Parathyroid adenoma (tissue), 2 donors: Measurements from ENCODE around the gene ITPK1.

Source experiments
- H2AFZ ChIP-seq: fragments of 300-600 bp; sonication (generic); one replicate; pipeline ENCODE4 v1.7.0; 2017; ENCODE audit warnings: antibody characterized with exemption, mild to moderate bottlenecking
- H3K27ac ChIP-seq: fragments of 300-600 bp; sonication (generic); one replicate; pipeline ENCODE4 v1.7.0; 2017
- H3K27me3 ChIP-seq: fragments of 300-600 bp; sonication (generic); one replicate; pipeline ENCODE4 v1.7.0; 2017; ENCODE audit warnings: low read length; ENCODE audit not compliant: control insufficient read depth, insufficient read depth
- H3K36me3 ChIP-seq: fragments of 300-600 bp; sonication (generic); one replicate; pipeline ENCODE4 v1.7.0; 2017; ENCODE audit warnings: low read length; ENCODE audit not compliant: control insufficient read depth, insufficient read depth
- H3K4me1 ChIP-seq: fragments of 300-600 bp; sonication (generic); one replicate; pipeline ENCODE4 v1.7.0; 2017; ENCODE audit warnings: control low read depth
- H3K4me2 ChIP-seq: fragments of 300-600 bp; sonication (generic); one replicate; pipeline ENCODE4 v1.7.0; 2017; ENCODE audit warnings: low read length
- H3K4me3 ChIP-seq: fragments of 300-600 bp; sonication (generic); one replicate; pipeline ENCODE4 v1.7.0; 2017; ENCODE audit warnings: low read depth, low read length
- H3K79me2 ChIP-seq: fragments of 300-600 bp; sonication (generic); one replicate; pipeline ENCODE4 v1.7.0; 2017; ENCODE audit warnings: control low read depth
- H3K9ac ChIP-seq: fragments of 300-600 bp; sonication (generic); one replicate; pipeline ENCODE4 v1.7.0; 2017; ENCODE audit warnings: mild to moderate bottlenecking
- H3K9me3 ChIP-seq: fragments of 300-600 bp; sonication (generic); one replicate; pipeline ENCODE4 v1.7.0; 2017; ENCODE audit warnings: low read length; ENCODE audit not compliant: control insufficient read depth
- CTCF ChIP-seq: fragments of 300-600 bp; sonication (generic); IDR thresholded peaks from one replicate; pipeline ENCODE4 v1.7.0; 2017; ENCODE audit warnings: antibody characterized with exemption, mild to moderate bottlenecking
- donor health status: primary hyperparathyroidism.

Gene ITPK1

GRCh38 chr14:93084866-93085857 is 30.6 kb downstream of the ITPK1 start:
- Histone ChIP-seq H3K9me3 (no peaks in the 10 kb centered on the region), H3K36me3 (no peaks in the 10 kb centered on the region), H3K4me2 (no peak overlapping the region), H3K9ac (no peak overlapping the region), H3K4me1 (no peaks in the 10 kb centered on the region), H3K27ac (no peak overlapping the region), H3K27me3 (no peaks in the 10 kb centered on the region), H2AFZ (no peak overlapping the region), H3K79me2 (peaks cover 27% of the 10 kb centered on the region), H3K4me3 (no peak overlapping the region)
- no peak for TF ChIP-seq CTCF

GRCh38 chr14:93084402-93084801 is 31.3 kb downstream of the ITPK1 start:
- H3K4me3 ChIP-seq, result no peak overlapping the region
- no peak for TF ChIP-seq CTCF
- peaks cover 29% of the 10 kb centered on the region for H3K79me2 ChIP-seq
- no peaks in the 10 kb centered on the region for H3K9me3 ChIP-seq
- no peak overlapping the region for H3K4me2 ChIP-seq
- H3K27me3 ChIP-seq, result no peaks in the 10 kb centered on the region
- no peak overlapping the region for H2AFZ ChIP-seq
- no peak overlapping the region for H3K27ac ChIP-seq
- no peak overlapping the region for H3K9ac ChIP-seq
- H3K4me1 ChIP-seq, result no peaks in the 10 kb centered on the region
- no peaks in the 10 kb centered on the region for H3K36me3 ChIP-seq

GRCh38 chr14:93083917-93084316 is 31.8 kb downstream of the ITPK1 start:
- peaks cover 30% of the 10 kb centered on the region for H3K79me2 ChIP-seq
- no peak overlapping the region for H3K4me2 ChIP-seq
- TF ChIP-seq CTCF, result no peak
- H3K27me3 ChIP-seq, result no peaks in the 10 kb centered on the region
- H3K36me3 ChIP-seq, result no peaks in the 10 kb centered on the region
- H3K4me1 ChIP-seq, result no peaks in the 10 kb centered on the region
- no peak overlapping the region for H2AFZ ChIP-seq
- no peaks in the 10 kb centered on the region for H3K9me3 ChIP-seq
- H3K27ac ChIP-seq, result no peak overlapping the region
- no peak overlapping the region for H3K4me3 ChIP-seq
- H3K9ac ChIP-seq, result no peak overlapping the region

GRCh38 chr14:93082576-93083001 is 33.1 kb downstream of the ITPK1 start:
- Histone ChIP-seq H3K4me3 (no peak overlapping the region), H3K9me3 (no peaks in the 10 kb centered on the region), H3K9ac (no peak overlapping the region), H2AFZ (no peak overlapping the region), H3K79me2 (peaks cover 30% of the 10 kb centered on the region), H3K4me2 (no peak overlapping the region), H3K4me1 (no peaks in the 10 kb centered on the region), H3K27ac (no peak overlapping the region), H3K36me3 (no peaks in the 10 kb centered on the region), H3K27me3 (no peaks in the 10 kb centered on the region)
- no peak for TF ChIP-seq CTCF
